H1 (cell line): ENCODE measurements around the gene NEDD4. TPM values are rescaled to one million over a fixed set of nuclear protein-coding genes. Genes with fewer than 3 reads are reported as not detected.

Experiments used
- CBX8 ChIP-seq: fragments of 300-800, 300-1000 bp; sonication (generic); IDR thresholded peaks from 2 replicates; pipeline ENCODE4 v1.7.1; 2016; ENCODE audit warnings: low read depth, low read length, borderline replicate concordance
- GABPA ChIP-seq: IDR thresholded peaks from 2 replicates; pipeline ENCODE4 v1.6.1; 2011; ENCODE audit warnings: mild to moderate bottlenecking, low read length, moderate library complexity, borderline replicate concordance; ENCODE audit not compliant: insufficient read depth
- HDAC2 ChIP-seq, 2 experiments: fragments of 300-600 bp in 1 of 2; sonication (generic) in 1 of 2; IDR thresholded peaks; 2 replicates each; pipeline ENCODE4 v1.6.1; 2011 to 2012; ENCODE audit warnings: low read depth in 2 of 2, low read length in 2 of 2, mild to moderate bottlenecking in 2 of 2, moderate library complexity in 2 of 2, borderline replicate concordance in 1 of 2, inconsistent platforms in 1 of 2
- TBP ChIP-seq: IDR thresholded peaks from 2 replicates; pipeline ENCODE4 v1.6.1; 2011; ENCODE audit warnings: low read depth, low read length, improper control_type of control experiment
- polyA plus RNA-seq, 7 experiments: library from polyadenylated mRNA; depleted of rRNA in 3 of 7; stranded (reverse) in 5 of 7; unstranded in 2 of 7; fragments of >200 nt in 5 of 7; fragments of 200-250 nt in 2 of 7; gene quantifications; 1 replicate in 5 of 7; 2 replicates in 1 of 7; 4 replicates in 1 of 7; pipeline versions ENCODE4 v1.2.1 to v1.2.3, GENCODE V29; 2011 to 2013; ENCODE audit warnings: missing spikeins in 2 of 7, mixed read lengths in 2 of 7
- total RNA-seq: library from RNA; stranded (reverse); fragmentation: NEBNext Ultra II Directional; extraction: Animal tissue kit (Norgen Biotek cat#: 25700); gene quantifications from 2 replicates; pipeline ENCODE4 v1.2.1, GENCODE V29; 2021

NEDD4 gene
- total and polyA plus RNA-seq, 2 of the 8 experiments (the other 6 are each of a cell fraction or from before 2014, with no cell fraction given): 0.95 to 3.9 TPM

- TF ChIP-seq CBX8: no peak
- TF ChIP-seq TBP: no peak
- TF ChIP-seq GABPA: no peak
- no peak for TF ChIP-seq HDAC2 (IDR thresholded peaks at IDR 0.05; ENCODE audit: borderline replicate concordance in 1 of 2, low read depth in 2 of 2, low read length in 2 of 2)
Measured at GRCh38 chr15:55884223-55884622, 109.2 kb downstream of the NEDD4 start (continued).
